Measurements from ENCODE around the gene DLG2.

The DLG2 gene

GRCh38 chr11:84396521-84396920 lies 1230.6 kb downstream of the DLG2 start:
- TF ChIP-seq, protein P1, sequence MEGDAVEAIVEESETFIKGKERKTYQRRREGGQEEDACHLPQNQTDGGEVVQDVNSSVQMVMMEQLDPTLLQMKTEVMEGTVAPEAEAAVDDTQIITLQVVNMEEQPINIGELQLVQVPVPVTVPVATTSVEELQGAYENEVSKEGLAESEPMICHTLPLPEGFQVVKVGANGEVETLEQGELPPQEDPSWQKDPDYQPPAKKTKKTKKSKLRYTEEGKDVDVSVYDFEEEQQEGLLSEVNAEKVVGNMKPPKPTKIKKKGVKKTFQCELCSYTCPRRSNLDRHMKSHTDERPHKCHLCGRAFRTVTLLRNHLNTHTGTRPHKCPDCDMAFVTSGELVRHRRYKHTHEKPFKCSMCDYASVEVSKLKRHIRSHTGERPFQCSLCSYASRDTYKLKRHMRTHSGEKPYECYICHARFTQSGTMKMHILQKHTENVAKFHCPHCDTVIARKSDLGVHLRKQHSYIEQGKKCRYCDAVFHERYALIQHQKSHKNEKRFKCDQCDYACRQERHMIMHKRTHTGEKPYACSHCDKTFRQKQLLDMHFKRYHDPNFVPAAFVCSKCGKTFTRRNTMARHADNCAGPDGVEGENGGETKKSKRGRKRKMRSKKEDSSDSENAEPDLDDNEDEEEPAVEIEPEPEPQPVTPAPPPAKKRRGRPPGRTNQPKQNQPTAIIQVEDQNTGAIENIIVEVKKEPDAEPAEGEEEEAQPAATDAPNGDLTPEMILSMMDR (conservative IDR thresholded peaks at IDR 0.05; ENCODE audit: low read depth, low read length): no peak
- H3K4me3 ChIP-seq (ENCODE audit: low read depth, low read length): no peak overlapping the region
- peak; percentile 2 for DNase-seq (ENCODE audit: low read depth)

DNA sequence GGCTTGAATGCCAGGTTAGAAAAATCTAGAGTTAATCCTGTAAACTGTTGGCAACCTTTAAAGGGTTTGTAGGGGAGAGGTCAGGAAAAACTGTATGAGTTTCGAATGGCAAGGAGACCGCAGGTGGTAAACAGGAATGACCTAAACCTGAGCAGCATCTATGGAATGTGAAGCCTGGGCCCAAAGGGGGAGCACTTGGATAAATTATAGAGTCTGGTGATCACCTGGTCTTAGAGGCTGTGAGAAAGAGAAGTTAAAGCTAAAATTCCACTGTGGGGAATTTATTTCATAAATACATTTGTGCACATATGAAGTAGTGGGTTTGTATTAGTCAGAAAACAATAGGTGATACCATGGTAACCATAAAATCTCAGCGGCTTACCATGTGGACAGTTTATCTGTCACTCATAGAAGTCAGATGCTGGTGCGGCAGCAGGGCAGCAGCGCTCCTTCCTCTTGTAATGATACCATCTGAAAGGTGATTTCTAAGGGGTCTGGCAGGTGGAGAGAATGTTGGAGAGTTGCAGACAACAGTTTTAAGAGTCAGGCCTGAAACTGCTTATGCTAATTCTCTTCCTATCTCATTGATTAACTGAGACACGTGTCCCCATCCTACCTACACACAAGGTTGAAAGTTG lies 1236.6 kb downstream of the DLG2 start:
- TF ChIP-seq, protein P1 (conservative IDR thresholded peaks at IDR 0.05; ENCODE audit: low read depth, low read length): no peak
- peak; percentile 6 for DNase-seq (ENCODE audit: low read depth)
- no peak overlapping the region for H3K4me3 ChIP-seq (ENCODE audit: low read depth, low read length)

- TF ChIP-seq, protein P1 (conservative IDR thresholded peaks at IDR 0.05; ENCODE audit: low read depth, low read length): no peak
- DNase-seq (ENCODE audit: low read depth): no peak
- H3K4me3 ChIP-seq (ENCODE audit: low read depth, low read length): no peak overlapping the region
Observed at GRCh38 chr11:84389696-84390095, 1237.4 kb downstream of the DLG2 start.

GRCh38 chr11:84384731-84385130 lies 1242.4 kb downstream of the DLG2 start:
- no peak overlapping the region for H3K4me3 ChIP-seq (ENCODE audit: low read depth, low read length)
- TF ChIP-seq, protein P1 (conservative IDR thresholded peaks at IDR 0.05; ENCODE audit: low read depth, low read length): peak; percentile 88
- DNase-seq (ENCODE audit: low read depth): peak; percentile 73

DNA sequence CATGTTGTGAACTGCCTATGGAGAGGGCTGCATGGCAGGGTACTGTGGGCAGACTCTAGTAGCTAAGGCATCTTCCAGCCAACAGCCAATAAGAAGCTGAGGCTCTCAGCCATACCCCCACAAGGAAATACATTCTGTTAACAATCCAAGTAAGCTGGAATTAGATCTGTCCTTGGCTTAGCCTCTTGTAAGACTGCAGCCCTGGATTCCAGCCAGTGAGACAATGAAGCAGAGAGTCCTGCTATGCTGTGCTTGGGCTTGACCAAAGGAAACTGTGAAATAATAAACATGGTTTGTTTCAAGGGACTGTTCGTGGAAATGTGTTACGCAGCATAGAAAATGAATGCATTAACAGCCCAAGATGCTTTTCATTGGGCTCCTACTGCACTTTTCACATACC lies 1243.6 kb downstream of the DLG2 start:
- DNase-seq (ENCODE audit: low read depth): peak; percentile 26
- TF ChIP-seq, protein P1 (conservative IDR thresholded peaks at IDR 0.05; ENCODE audit: low read depth, low read length): no peak

GRCh38 chr11:84381666-84382065 lies 1245.5 kb downstream of the DLG2 start:
- TF ChIP-seq, protein P1 (conservative IDR thresholded peaks at IDR 0.05; ENCODE audit: low read depth, low read length): no peak
- no peak overlapping the region for H3K4me3 ChIP-seq (ENCODE audit: low read depth, low read length)
- DNase-seq (ENCODE audit: low read depth): no peak

More for the DNA sequence above, 1243.6 kb downstream of the DLG2 start:
- no peak overlapping the region for H3K4me3 ChIP-seq (ENCODE audit: low read depth, low read length)

DNA sequence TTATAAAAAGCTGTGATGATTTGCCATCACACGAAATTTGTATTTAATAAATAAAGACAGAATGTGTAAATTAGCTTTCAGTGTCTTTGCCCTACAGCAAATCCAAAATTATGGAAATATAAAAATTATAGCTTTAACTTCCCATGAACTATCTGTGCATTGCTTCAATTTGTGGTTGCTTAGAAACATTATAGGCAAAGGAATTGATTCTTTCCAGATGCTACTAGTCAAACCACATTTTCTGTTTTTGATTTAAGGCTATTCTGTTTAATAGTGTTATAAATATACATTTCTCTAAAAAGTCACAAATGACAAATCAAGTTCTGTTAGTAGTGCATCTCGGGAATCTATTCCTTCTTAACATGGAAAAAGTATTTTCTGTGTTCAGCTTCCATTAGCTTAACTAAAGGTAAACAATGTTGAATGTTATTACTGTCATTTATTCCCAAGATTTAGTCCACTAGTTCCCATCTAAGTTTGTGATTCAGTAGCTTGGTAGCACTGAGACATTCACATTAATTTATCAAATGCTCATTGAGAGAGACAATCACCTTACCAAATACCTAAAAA lies 1254.7 kb downstream of the DLG2 start:
- H3K4me3 ChIP-seq (ENCODE audit: low read depth, low read length): no peak overlapping the region
- TF ChIP-seq, protein P1 (conservative IDR thresholded peaks at IDR 0.05; ENCODE audit: low read depth, low read length): no peak
- no peak for DNase-seq (ENCODE audit: low read depth)

All from choroid plexus epithelial cell (primary cell).